ENCODE measurements around the gene CAPN2.

CAPN2 gene

GRCh38 chr1:223712194-223712849, at the start of gene CAPN2:
CAPN2 (plus strand) TSS chr1:223712539; CDS start chr1:223712641, 102 bp downstream.
- peak within 1 kb of the TSS; percentile 78 for H3K27ac ChIP-seq
- peak within 1 kb of the TSS; percentile 73 for H3K4me3 ChIP-seq (ENCODE audit: low read depth, low read length)
- no peaks in the 10 kb centered on the region for H3K27me3 ChIP-seq (ENCODE audit: control insufficient read depth, insufficient read depth, low read length)
- no peaks in the 10 kb centered on the region for H3K79me2 ChIP-seq
- peak within 1 kb of the TSS; percentile 88 for H2AFZ ChIP-seq
- H3K4me1 ChIP-seq, result peaks cover 14% of the 10 kb centered on the region
- peak; percentile 60 for TF ChIP-seq CTCF (IDR thresholded peaks at IDR 0.05)
- no peak within 1 kb of the TSS for H3K9ac ChIP-seq
- H3K36me3 ChIP-seq (ENCODE audit: control insufficient read depth, insufficient read depth, low read length), result no peaks in the 10 kb centered on the region
- H3K4me2 ChIP-seq (ENCODE audit: low read length), result peak within 1 kb of the TSS; percentile 86
- no peaks in the 10 kb centered on the region for H3K9me3 ChIP-seq (ENCODE audit: control insufficient read depth, low read length)

- Histone ChIP-seq H3K79me2 (no peaks in the 10 kb centered on the region), H3K36me3 (ENCODE audit: control insufficient read depth, insufficient read depth, low read length) (no peaks in the 10 kb centered on the region), H3K9ac (no peak overlapping the region), H3K27me3 (ENCODE audit: control insufficient read depth, insufficient read depth, low read length) (no peaks in the 10 kb centered on the region), H3K4me3 (ENCODE audit: low read depth, low read length) (no peak overlapping the region), H2AFZ (no peak overlapping the region), H3K27ac (no peak overlapping the region), H3K9me3 (ENCODE audit: control insufficient read depth, low read length) (no peaks in the 10 kb centered on the region), H3K4me2 (ENCODE audit: low read length) (no peak overlapping the region), H3K4me1 (no peaks in the 10 kb centered on the region)
- no peak for TF ChIP-seq CTCF (IDR thresholded peaks at IDR 0.05)
Measured at GRCh38 chr1:223662943-223663342, 49.4 kb upstream of the CAPN2 start.

GRCh38 chr1:223664106-223664505, 48.2 kb upstream of the CAPN2 start:
- Histone ChIP-seq H3K79me2 (no peaks in the 10 kb centered on the region), H3K9ac (no peak overlapping the region), H3K4me3 (ENCODE audit: low read depth, low read length) (no peak overlapping the region), H3K27me3 (ENCODE audit: control insufficient read depth, insufficient read depth, low read length) (no peaks in the 10 kb centered on the region), H3K9me3 (ENCODE audit: control insufficient read depth, low read length) (no peaks in the 10 kb centered on the region), H3K36me3 (ENCODE audit: control insufficient read depth, insufficient read depth, low read length) (no peaks in the 10 kb centered on the region), H3K27ac (no peak overlapping the region), H3K4me1 (no peaks in the 10 kb centered on the region), H3K4me2 (ENCODE audit: low read length) (no peak overlapping the region), H2AFZ (no peak overlapping the region)
- no peak for TF ChIP-seq CTCF (IDR thresholded peaks at IDR 0.05)

GRCh38 chr1:223665592-223666312, 46.6 kb upstream of the CAPN2 start, which contains the start of gene CAPN8:
CAPN8 (minus strand) TSS chr1:223665701; CDS start chr1:223665646, 55 bp downstream.
- H3K4me3 ChIP-seq (ENCODE audit: low read depth, low read length), result no peak within 1 kb of the TSS
- H2AFZ ChIP-seq, result no peak within 1 kb of the TSS
- H3K4me1 ChIP-seq, result no peaks in the 10 kb centered on the region
- H3K9me3 ChIP-seq (ENCODE audit: control insufficient read depth, low read length), result no peaks in the 10 kb centered on the region
- H3K9ac ChIP-seq, result no peak within 1 kb of the TSS
- H3K79me2 ChIP-seq, result no peaks in the 10 kb centered on the region
- no peak within 1 kb of the TSS for H3K27ac ChIP-seq
- H3K36me3 ChIP-seq (ENCODE audit: control insufficient read depth, insufficient read depth, low read length), result no peaks in the 10 kb centered on the region
- H3K4me2 ChIP-seq (ENCODE audit: low read length), result no peak within 1 kb of the TSS
- no peaks in the 10 kb centered on the region for H3K27me3 ChIP-seq (ENCODE audit: control insufficient read depth, insufficient read depth, low read length)
- no peak for TF ChIP-seq CTCF (IDR thresholded peaks at IDR 0.05)

Data from parathyroid adenoma (tissue), 2 donors.